RCC 7860 (cell line): ENCODE results near the gene PIN4.
"Not testable (repeated sequence)": the region's sequence is repeated elsewhere in the genome, so short reads cannot be mapped to it uniquely, and the experiment has no call there.

Source experiments
- DNase-seq: peaks from one replicate; pipeline ENCODE4 v3.0.0-alpha.2; 2015; ENCODE audit warnings: low spot score
- FAIRE-seq: peaks from 2 replicates; lab custom pipeline; 2012; peaks lifted over from hg19 to GRCh38; lab: Jason Lieb, UNC

The PIN4 gene

DNA sequence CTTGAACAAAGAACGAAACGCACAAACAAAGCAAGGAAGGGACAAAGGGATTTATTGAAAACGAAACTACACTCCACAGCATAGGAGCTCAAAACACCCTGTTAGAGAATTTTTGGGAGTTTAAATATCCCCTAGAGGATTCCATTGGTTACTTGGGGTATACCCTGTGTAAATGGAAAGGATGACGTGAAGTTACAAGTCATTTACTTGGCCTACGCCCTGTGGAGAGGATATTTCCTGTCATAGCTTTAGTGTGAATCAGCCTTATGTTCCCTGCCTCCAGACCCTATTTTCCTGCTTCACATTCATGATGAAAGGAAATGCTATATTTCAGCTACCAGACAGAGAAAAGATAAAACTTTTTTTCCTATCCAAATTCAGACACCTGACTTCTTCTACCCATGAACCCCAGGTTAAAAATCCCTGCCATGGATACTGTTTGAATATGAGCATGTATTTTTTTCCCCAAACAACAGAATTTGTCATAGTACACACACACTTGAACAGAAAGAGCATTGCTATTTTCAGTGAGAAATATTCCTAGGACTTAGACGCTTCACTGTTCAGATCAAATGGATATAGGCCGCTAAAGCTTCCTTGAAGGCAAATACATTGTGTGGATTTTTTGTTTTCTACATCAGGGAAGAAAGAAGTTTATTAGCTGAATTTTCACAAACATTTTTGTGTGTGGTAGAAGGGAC, 20.4 kb downstream of the PIN4 start:
- DNase-seq: peak; percentile 33
- peak; percentile 46 for FAIRE-seq

DNA sequence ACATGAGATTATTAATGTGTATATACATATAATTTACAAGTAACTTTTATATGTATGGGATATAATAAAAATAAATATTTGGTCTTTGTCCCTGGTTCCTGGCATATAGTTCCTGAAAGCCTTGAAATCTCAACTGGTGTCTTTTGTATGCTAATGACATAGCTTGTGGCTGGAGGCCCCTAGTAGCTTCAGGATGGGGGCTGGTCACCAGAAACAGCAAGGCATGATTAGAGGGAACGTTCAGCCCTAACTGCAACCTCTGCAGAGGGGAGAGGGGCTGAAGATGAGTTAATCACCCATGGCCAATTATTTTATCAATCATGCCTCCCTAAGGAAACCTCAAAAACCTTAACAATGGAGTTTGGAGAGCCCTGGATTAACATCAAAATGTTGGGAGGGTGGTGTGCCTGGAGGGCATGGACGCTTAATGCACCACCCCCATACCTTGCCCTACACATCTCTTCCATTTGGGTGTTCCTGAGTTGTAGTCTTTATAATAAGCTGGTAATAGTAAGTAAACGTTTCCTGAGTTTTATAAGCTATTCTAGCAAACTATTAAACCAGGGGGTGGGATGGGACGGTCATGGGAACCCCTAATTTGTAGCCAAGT, 21.3 kb downstream of the PIN4 start:
- FAIRE-seq (no peak), DNase-seq (no peak)

DNA sequence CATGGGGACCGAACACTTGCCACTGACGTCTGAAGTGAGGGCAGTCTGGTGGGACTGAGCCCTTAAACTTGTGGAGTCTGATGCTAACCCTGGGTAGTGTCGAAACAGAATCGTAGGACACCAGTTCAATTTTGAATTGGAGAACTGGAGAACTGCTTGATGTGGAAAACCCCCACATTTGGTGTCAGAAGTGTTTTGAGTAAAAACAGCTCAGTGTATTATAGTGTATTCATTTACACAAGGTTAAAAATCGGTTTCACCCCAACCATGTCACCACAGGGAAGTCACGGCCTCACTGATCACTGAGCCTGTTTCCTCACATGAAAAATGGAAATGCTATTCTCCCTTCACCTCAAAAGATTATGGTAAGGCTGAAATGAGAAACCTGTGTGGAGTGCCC, 21.9 kb downstream of the PIN4 start:
- FAIRE-seq: no peak

DNA sequence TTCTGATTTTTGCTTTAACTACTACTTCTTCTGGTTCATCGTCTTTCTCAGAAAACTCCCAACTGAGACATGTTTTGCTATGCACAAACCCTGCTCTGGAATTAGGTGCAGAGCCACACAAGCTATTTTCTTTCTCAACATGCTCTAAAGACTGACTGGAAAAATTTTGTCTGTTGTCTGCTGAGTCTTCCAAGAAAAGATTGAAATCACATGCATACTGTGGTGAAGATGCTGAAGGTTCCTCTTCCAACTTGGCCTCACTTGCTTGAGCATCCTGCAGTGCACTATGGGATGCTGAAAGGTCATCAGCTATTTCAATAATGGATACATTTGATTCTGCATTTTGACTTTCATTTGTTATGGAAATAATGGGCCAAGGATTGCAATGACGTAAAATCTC, 24.1 kb downstream of the PIN4 start:
- FAIRE-seq (no peak), DNase-seq (no peak)

More for the DNA sequence above, 21.9 kb downstream of the PIN4 start:
- DNase-seq: no peak

DNA sequence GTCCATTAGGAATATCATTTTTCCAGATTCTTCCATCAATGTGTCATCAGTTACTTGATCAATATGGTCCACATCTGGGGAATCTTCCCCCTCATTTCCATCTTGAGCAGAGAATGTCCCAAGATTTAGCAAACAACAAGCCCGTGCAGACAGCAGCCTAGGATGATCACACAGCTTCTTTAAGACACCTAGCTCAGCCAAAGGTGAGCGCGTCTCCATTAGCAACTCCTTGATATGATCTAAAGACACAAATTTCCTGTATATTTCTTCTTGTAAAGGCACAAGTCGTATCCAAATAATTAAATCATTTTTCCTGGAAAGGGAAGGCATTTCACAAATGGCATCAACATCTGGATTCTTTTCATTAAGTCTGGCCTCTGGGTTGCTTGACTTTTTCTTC, 25.8 kb downstream of the PIN4 start:
- FAIRE-seq (no peak), DNase-seq (no peak)

DNA sequence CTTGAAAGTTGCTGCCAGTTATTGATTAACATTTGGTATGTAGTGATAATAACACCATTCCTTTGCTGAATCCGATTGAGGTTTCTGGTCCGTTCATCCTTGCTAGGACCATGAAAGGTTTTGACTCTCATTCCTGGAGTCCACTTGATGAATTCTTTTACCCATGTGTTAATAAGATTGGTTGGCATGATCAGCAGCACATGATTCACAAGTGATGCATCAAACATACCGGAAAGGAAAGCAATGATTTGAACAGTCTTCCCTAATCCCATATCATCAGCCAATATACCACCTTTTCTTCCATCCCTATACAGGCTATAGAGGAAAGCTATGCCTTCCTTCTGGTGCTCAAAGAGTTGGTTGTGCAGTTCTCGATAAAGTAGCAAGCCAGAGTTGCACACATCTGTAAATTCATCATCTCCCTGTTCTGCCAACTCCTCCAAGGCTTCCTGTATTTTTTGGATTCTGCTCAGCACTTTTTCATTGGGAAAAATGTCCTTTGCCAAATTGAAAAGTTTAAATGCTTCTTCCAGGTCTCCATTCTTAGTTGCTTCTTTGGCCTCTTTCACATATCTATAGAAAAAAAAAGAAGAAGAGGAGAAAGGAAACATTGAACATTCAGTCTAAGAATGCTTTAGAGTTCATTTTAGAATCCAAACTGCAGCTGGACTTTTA, 26.7 kb downstream of the PIN4 start:
- DNase-seq (no peak), FAIRE-seq (no peak)

DNA sequence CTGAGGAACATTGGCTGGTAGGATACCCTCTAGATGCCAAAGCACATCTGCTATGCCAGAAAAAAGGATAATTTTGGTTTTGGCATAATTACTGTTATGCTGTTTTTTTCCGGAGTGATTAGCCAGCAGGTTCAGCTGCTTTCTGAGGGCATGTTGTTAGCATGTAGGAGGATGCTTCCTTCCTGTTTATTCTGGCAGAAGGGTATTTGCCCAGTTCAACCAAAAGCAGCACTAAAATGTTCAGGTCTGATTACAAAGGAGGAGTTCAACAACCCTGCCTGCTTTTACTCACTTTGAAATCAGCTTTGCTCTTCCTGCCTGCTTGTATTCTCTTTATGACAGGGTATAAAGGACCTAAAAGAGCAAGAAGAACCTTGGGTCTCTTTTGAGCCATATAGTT, 35.4 kb downstream of the PIN4 start:
- FAIRE-seq: no peak
- DNase-seq: no peak

DNA sequence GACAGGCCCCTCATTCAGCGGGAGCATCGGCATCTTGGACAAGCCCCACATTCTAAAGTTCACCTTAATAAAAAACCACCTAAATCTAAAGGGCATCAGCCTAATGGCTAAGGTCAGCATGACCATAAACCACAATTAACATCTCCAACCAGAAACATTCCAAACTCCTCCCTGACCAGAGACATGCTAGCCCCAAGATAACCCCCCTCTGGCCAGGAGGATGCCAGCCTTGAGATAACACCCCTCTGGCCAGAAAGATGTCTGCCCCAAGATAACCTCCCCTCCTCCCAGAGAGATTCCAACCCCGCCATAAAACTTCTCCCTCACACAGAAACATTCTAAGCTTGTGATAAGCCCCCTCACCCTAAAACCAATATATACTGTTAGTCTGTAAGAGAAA, 38.8 kb downstream of the PIN4 start:
- not testable (repeated sequence) for DNase-seq

DNA sequence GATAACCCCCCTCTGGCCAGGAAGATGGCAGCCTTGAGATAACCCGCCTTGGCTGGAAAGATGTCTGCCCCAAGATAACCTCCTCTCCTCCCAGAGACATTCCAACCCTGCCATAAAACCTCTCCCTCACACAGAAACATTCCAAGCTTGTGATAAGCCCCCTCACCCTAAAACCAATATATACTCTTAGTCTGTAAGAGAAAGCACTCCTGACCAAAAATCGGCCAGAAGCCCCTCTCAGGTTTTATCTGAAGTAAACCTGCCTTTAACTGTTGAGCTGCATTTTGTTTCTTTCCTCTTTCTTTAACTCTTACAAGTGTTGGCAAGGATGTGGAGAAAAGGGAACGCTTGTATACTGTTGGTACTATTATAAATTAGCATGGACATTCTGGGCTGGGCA, 48.7 kb downstream of the PIN4 start:
- no peak for FAIRE-seq
- no peak for DNase-seq

More for the DNA sequence above, 38.8 kb downstream of the PIN4 start:
- not testable (repeated sequence) for FAIRE-seq

DNA sequence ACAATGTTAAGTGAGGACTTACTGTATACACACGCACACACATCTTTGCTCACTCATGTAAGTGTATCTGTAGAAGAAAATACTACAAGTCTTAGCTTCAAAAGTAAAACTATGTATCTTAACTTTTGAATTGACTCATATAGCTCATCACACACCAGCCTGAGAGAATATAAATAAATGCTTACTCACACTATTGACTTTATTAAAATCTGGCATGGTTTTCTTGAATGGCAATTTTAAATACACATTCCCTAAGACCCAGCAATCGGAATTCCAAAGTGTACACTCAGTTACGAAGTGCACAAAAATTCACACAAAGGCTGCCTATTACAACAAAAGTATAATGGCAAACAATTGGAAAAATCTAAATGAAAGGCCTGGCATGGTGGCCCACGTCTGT, 55.3 kb downstream of the PIN4 start:
- DNase-seq: no peak
- FAIRE-seq: no peak

DNA sequence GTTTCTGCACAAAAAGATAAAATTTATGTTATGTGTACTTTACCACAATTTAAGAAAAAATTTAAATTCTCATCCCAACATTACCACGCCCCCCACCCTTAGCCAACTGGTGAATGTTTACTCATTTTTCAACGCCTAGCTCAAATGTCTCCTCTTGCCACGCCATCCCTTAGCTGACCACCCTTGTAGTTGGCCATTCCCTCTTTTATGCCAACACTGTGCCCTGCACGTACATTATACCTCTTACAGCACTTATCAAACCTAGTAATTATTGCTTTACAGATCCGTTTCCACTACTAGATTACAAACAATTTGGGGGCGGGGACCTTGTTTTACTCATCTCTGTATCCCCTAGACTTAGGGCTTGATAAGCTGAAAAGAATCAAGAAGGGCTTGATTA, 56.6 kb downstream of the PIN4 start:
- DNase-seq (no peak), FAIRE-seq (no peak)

DNA sequence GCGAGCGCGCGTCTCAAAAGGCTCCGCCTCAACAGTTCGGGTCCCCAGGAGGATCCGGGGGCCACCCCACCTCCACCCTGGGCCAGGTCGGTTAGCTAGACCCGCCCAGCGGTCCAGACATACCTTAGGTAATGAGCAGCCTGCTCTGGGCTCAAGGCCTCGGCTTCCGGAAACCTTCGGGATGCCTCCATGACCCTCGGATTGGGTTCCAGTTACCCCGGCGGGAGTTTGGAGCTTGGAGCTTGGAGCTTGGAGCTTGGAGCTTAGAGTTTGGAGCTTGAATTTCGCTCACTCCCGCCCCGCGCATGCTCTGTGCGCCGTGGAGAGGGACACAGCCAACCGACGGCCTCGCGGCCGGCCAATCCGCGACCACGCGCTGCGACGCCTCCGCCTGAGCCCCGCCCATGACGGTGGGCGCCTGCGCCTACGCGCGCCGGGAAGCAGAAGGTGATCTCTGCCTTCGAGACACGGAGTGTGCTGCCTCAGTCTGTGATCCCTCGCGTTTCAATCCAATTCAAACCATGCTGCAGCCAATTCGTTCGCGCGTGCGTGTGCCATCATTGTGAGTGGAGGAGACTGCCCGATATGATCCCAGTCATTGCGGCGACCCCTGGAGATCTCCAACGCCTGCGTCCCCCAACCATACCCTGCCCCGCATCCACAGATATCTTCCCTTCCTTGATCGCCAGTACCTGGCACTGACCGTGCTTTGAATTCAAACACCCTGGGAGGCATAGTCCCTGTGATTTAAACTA, 57.3 kb downstream of the PIN4 start, which contains the start of gene ERCC6L:
Gene ERCC6L (minus strand): TSS at position 307 of the 755 bp plus-strand sequence. CDS start 116 bp downstream, at position 191.
- FAIRE-seq (no peak), DNase-seq (peak; percentile 69)

DNA sequence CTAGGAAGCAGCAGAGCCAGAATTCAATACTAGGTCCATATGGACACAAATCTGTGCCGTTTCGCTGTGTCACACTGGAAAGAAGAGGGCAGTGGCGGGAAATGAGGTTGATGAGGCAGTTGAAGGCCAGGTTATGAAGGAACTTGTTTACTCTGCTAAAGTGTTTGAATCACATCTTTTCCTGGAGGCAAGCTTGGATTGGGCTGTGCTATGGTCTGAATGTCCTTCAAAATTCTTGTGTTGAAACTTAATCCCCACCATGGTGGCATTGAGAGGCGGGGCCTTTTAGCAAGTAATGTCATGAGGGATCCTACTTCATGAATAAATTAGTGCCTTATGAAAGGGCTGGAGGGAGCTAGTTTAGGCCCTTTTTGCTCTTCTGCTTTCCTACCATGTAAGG, 59.4 kb downstream of the PIN4 start:
- no peak for DNase-seq
- FAIRE-seq: no peak

DNA sequence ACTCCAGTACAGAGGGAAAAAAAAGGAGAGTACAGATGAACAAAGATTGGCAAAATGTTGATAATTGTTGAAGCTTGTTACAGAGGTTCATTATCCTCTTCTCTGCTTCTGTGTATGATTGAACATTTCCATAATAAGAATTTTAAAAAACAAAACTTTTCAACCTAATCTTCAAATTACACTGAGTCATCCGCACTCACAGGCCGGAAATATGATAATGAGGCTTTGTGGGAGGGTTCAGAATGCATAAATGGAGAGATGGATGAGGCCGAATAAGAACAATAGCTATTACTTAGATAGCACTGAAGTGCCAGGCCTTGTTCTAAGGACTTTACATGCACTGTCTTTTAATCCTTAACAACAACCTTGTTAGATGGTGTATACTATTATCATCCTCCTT, 61.9 kb downstream of the PIN4 start:
- FAIRE-seq: no peak
- no peak for DNase-seq

DNA sequence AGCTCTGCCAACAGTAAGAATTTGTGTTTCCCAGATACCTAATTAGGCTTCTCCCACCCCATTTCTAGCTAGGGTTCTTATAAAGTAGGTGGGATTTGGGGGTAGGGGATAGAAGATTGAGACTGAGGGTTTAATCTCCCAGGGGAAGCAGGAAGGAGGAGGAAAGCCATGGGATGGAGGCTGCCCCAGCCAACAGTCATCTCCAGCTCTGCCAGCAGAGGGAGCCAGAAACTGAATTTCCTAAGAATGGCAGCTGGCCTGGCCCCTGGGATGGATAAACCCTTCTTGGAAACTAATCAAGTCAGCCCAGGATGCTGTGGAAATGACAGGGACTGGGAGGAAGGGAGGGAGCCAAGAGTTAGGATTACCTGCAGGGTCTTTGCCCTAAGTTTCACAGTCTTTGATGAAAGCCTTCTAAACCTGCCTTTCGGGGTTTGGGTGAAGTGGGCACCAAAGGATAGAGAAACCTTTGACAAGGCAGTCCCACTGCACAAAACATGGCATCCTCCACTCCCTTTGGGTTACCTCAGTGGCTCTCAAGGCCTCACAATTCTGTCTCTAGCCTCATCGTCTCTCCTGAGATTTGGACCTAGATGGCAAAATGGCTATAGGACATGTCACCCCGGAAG, 64.0 kb downstream of the PIN4 start:
- FAIRE-seq (no peak), DNase-seq (peak; percentile 19)

DNA sequence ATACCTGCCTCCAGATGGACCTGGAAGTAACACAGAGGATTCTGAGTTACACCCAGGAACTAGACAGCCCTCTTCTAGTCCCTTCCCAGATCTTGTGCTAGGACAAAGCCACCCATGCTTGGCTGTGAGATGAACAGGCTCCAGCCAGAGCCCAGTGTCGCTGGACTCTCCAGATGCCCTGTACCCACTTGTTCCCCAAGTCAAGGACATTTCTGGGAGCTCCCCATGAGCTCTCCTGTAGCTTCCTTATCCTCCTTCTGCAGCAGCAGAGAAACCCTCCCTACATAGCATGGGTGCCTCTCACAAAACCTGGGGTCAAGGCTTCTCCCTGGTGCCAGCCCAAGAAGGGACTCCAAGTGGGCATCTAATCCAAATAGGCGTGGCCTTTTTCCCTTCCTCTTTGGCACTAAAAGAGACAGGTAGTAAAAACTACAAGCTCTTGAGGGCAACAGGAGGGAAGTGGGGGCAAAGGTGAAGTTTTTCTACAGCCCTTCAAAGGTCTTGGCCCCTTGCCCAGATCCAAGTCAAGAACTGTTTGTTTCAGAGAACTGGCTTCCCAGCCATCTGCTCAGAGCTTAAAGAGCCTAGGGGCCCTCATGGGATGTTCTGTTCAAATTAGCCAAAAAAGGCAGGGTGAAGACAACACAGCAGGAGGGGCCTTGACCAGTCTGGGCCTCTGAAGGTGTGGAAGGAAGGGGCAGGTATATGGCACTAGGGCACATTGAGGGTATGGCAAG, 65.8 kb downstream of the PIN4 start:
- FAIRE-seq: no peak
- DNase-seq: no peak
